Smooth muscle cell (in vitro differentiated cells): Measurements from ENCODE around the gene POLD4. TPM values are rescaled to one million over a fixed set of nuclear protein-coding genes. Genes with fewer than 3 reads are reported as not detected.
A peak's percentile ranks its signal among the peaks of the same experiment; 100 is the strongest.

ENCODE experiments used
- DNase-seq: peaks from one replicate; lab custom pipeline; 2025; ENCODE audit not compliant: unreplicated experiment; lab: John Stamatoyannopoulos, UW
- H2AFZ ChIP-seq: fragments of 200-600 bp; sonication (generic); 2 replicates; pipeline ENCODE4 v1.6.0; 2016; ENCODE audit warnings: antibody characterized with exemption, low read depth, mild to moderate bottlenecking
- H3F3A ChIP-seq: fragments of 200-600 bp; sonication (generic); 2 replicates; pipeline ENCODE4 v1.6.0; 2017; ENCODE audit warnings: antibody characterized with exemption, low read depth
- H3K27ac ChIP-seq: fragments of 200-600 bp; sonication (generic); 2 replicates; pipeline ENCODE4 v1.5.1; 2016; ENCODE audit warnings: low read depth, mild to moderate bottlenecking
- H3K27me3 ChIP-seq: fragments of 200-600 bp; sonication (generic); 2 replicates; pipeline ENCODE4 v1.6.1; 2016; ENCODE audit warnings: low read depth, mild to moderate bottlenecking
- H3K36me3 ChIP-seq: fragments of 200-600 bp; sonication (generic); 2 replicates; pipeline ENCODE4 v1.5.1; 2016; ENCODE audit warnings: low read depth
- H3K4me1 ChIP-seq: fragments of 200-600 bp; sonication (generic); 2 replicates; pipeline ENCODE4 v1.5.1; 2016; ENCODE audit warnings: low read depth
- H3K4me2 ChIP-seq: fragments of 200-600 bp; sonication (generic); 2 replicates; pipeline ENCODE4 v1.6.0; 2016; ENCODE audit warnings: mild to moderate bottlenecking
- H3K4me3 ChIP-seq: fragments of 200-600 bp; sonication (generic); 2 replicates; pipeline ENCODE4 v1.5.1; 2016; ENCODE audit warnings: mild to moderate bottlenecking
- H3K79me2 ChIP-seq: fragments of 200-600 bp; sonication (generic); 2 replicates; pipeline ENCODE4 v1.6.0; 2016; ENCODE audit warnings: low read depth, mild to moderate bottlenecking
- H3K9ac ChIP-seq: fragments of 200-600 bp; sonication (generic); 2 replicates; pipeline ENCODE4 v1.6.0; 2016; ENCODE audit warnings: low read depth
- H3K9me3 ChIP-seq: fragments of 200-600 bp; sonication (generic); replicated peaks from 2 replicates; pipeline ENCODE4 v1.5.1; 2016; ENCODE audit warnings: low read depth
- H4K20me1 ChIP-seq: fragments of 200-600 bp; sonication (generic); 2 replicates; pipeline ENCODE4 v1.6.0; 2016; ENCODE audit warnings: low read depth
- WGBS: methylation state at CpG from one replicate; pipeline ENCODE4 v1.1.7; 2016; ENCODE audit warnings: low lambda C conversion rate; 5-methylcytosine and 5-hydroxymethylcytosine counted together
- polyA plus RNA-seq: library from polyadenylated mRNA; unstranded; fragments of >200 nt; fragmentation: Nextera tagmentation; extraction: Ambion mirVana; gene quantifications from 2 replicates; pipeline ENCODE4 v1.2.1, GENCODE V29; 2016
- total RNA-seq: library from RNA; depleted of rRNA; stranded (reverse); fragments of >200 nt; gene quantifications from 2 replicates; pipeline ENCODE4 v1.2.3, GENCODE V29; 2014
- TF ChIP-seq, protein P1 (sequence below): fragments of 200-600 bp; sonication (generic); IDR thresholded peaks from 2 replicates; pipeline ENCODE4 v1.5.1; 2017; ENCODE audit warnings: borderline replicate concordance, mild to moderate bottlenecking, antibody characterized with exemption; ENCODE audit not compliant: insufficient read depth, poor library complexity, severe bottlenecking

POLD4 gene
- total and polyA plus RNA-seq, 2 experiments from 2014 or later: 61.4 to 113 TPM

DNA sequence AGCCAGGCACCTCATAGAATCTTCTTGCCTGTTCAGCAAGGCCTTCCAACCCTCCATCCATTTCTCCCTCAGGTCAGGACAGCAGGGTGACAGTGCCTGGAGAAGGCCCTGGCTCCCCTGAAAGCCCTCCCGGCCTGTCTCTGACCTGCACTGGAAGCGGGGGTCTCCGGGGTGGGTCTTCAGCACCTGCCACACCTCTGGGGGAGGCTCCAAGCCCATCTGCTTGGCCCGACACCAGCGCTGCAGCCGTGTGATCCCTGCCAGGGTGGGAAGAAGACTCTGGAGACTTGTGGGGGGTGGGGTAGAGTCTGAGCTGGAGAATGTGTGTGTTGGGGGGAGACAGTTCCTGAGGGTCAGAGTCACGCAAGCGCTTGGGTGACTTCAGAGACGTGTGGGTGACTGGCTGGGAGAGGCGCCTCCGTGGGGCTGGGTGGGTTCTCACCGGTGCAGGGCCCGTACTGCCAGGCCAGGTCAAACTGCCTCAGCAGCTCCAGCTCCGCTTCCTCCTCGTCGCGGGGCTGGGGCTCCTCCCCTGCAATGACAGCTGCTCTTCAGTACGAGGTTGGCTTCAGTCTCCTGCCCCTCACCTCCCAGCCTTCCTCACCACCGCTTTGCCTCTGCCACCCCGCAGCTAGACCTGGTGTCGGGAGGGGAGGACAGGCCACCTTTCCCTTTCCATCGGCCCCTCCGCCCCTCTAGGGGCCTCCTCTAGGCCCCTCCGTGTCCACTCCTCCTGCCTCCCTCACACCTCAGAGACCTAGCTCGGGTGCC lies 615 bp downstream of the POLD4 start:
- H3K4me3 ChIP-seq: peak overlapping the region; percentile 63
- peaks cover 14% of the 10 kb centered on the region for H3K79me2 ChIP-seq
- H3K27ac ChIP-seq: peak overlapping the region; percentile 98
- H3K4me1 ChIP-seq: peaks cover 34% of the 10 kb centered on the region
- no peaks in the 10 kb centered on the region for H3K9me3 ChIP-seq
- H3K36me3 ChIP-seq: no peaks in the 10 kb centered on the region
- H3K27me3 ChIP-seq: no peaks in the 10 kb centered on the region
- H2AFZ ChIP-seq: peak overlapping the region; percentile 78
- peak overlapping the region; percentile 85 for H3K4me2 ChIP-seq
- 27% methylated on average over 15 of the region's 25 CpGs for WGBS
- H3F3A ChIP-seq: peaks cover 27% of the 10 kb centered on the region
- TF ChIP-seq, protein P1, sequence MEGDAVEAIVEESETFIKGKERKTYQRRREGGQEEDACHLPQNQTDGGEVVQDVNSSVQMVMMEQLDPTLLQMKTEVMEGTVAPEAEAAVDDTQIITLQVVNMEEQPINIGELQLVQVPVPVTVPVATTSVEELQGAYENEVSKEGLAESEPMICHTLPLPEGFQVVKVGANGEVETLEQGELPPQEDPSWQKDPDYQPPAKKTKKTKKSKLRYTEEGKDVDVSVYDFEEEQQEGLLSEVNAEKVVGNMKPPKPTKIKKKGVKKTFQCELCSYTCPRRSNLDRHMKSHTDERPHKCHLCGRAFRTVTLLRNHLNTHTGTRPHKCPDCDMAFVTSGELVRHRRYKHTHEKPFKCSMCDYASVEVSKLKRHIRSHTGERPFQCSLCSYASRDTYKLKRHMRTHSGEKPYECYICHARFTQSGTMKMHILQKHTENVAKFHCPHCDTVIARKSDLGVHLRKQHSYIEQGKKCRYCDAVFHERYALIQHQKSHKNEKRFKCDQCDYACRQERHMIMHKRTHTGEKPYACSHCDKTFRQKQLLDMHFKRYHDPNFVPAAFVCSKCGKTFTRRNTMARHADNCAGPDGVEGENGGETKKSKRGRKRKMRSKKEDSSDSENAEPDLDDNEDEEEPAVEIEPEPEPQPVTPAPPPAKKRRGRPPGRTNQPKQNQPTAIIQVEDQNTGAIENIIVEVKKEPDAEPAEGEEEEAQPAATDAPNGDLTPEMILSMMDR: no peak
- H3K9ac ChIP-seq: peak overlapping the region; percentile 96
- H4K20me1 ChIP-seq: peaks cover 5% of the 10 kb centered on the region
- no peak for DNase-seq

DNA sequence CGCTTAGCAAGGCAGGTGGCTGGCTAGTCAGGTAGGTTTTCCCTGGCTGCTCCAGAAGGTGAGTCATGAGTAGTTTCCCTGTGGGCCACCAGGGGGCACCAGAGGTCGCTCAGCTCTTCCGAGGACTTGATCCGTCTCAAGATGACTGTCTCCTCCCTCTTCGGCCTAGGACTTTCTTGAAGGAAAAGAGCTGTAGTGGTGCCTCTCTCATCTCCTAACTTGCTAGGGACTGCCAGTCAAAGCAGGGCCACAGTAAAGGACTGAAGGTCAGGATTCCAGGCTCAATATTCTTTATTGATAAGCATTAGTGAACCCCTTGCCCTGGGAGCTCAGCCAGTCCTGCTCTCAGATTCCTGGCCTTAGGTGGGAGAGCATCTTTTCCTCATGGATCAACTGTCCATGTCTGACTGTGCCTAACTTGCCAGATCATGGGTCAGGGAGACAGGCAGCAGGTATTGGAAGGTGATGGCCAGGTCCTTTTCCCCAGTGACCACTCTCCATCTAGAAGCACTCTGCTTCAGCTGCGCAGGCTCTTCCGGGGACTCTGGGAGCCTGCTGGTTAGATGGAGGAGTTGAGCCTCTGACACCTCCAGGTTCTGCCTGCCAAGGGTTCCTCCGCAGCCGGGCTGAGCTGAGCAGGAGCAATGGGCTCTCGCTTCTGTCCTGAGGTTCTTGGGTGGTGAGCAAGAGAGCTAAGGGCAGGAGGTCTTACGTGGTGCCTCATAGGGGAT lies 1.9 kb downstream of the POLD4 start:
- Histone ChIP-seq H3K27ac (peak overlapping the region; percentile 98), H3K9ac (no peak overlapping the region), H3K4me2 (peak overlapping the region; percentile 85), H3K4me3 (no peak overlapping the region), H2AFZ (no peak overlapping the region), H3K36me3 (no peaks in the 10 kb centered on the region), H3K79me2 (peaks cover 14% of the 10 kb centered on the region), H4K20me1 (peaks cover 5% of the 10 kb centered on the region), H3K27me3 (no peaks in the 10 kb centered on the region), H3F3A (peaks cover 22% of the 10 kb centered on the region), H3K4me1 (peaks cover 27% of the 10 kb centered on the region), H3K9me3 (no peaks in the 10 kb centered on the region)
- WGBS: 54% methylated on average over 10 of the region's 11 CpGs
- DNase-seq: no peak
- TF ChIP-seq, protein P1: peak; percentile 89

DNA sequence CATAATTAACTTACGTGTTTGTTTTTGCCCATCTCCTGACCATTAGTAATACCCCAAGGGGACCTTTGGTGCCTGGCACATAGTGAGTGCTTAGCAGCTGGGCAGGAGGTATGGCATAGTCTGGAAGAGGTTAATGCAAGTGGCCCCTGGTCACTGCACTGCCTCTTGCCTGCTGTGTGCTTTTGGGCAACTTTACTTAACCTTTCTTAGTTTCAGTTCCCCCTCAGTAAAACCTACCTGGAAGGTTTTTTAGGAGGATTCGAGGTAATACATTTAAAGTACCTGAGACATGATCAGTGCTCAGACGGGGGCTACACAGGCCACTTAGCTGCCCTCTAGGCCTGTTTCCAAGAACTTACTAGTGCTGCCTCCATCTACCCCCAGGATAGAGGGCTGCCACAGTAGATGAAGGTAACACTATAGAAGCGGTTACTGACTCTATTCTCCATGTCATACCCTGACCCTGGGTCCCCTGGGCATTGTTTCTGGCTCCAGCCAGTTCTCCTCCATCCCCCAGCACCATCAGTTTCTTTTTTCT lies 3.3 kb downstream of the POLD4 start:
- H3K27ac ChIP-seq: no peak overlapping the region
- 93% methylated on average over 4 of the region's 4 CpGs for WGBS

More for the DNA sequence above, 3.3 kb downstream of the POLD4 start:
- H4K20me1 ChIP-seq: peaks cover 5% of the 10 kb centered on the region
- no peak overlapping the region for H2AFZ ChIP-seq
- peaks cover 10% of the 10 kb centered on the region for H3F3A ChIP-seq
- no peak for DNase-seq
- H3K36me3 ChIP-seq: no peaks in the 10 kb centered on the region
- peaks cover 19% of the 10 kb centered on the region for H3K4me1 ChIP-seq
- H3K27me3 ChIP-seq: no peaks in the 10 kb centered on the region
- no peaks in the 10 kb centered on the region for H3K9me3 ChIP-seq
- TF ChIP-seq, protein P1: no peak
- H3K4me3 ChIP-seq: no peak overlapping the region
- H3K9ac ChIP-seq: no peak overlapping the region
- no peak overlapping the region for H3K4me2 ChIP-seq
- H3K79me2 ChIP-seq: peaks cover 14% of the 10 kb centered on the region
